Endothelial cell of umbilical vein (primary cell): ENCODE measurements around the gene SCN3B. TPM values are rescaled to one million over a fixed set of nuclear protein-coding genes. Genes with fewer than 3 reads are reported as not detected.
A peak's percentile ranks its signal among the peaks of the same experiment; 100 is the strongest.

Source experiments
- BruUV-seq: library from RNA; stranded (reverse); fragments of 400-500 nt; replicated peaks from 2 replicates; lab custom pipeline; 2021; lab: Mats Ljungman, UMichigan
- CTCF ChIA-PET: fragments of 300-600, 350-600 bp; sonication (Branson Sonifier 250); formaldehyde crosslinking; loops from one replicate; lab custom pipeline; 2021; ENCODE audit warnings: antibody characterized with exemption, inconsistent platforms; lab: Charles Lee
- POLR2A ChIA-PET: fragments of 300-600, 350-600 bp; sonication (Branson Sonifier 250); formaldehyde crosslinking; loops from one replicate; lab custom pipeline; 2021; ENCODE audit warnings: antibody characterized with exemption, inconsistent platforms; lab: Charles Lee
- DNase-seq: peaks from one replicate; pipeline ENCODE4 v3.0.0-alpha.2; 2011; ENCODE audit warnings: low read depth, low spot score
- FAIRE-seq: peaks from 2 replicates; lab custom pipeline; 2011; peaks lifted over from hg19 to GRCh38; lab: Jason Lieb, UNC
- H2AFZ ChIP-seq: 2 replicates; pipeline ENCODE4 v1.6.0; 2012; ENCODE audit warnings: low read depth, low read length, control low read depth, inconsistent platforms
- H3K27ac ChIP-seq: 2 replicates; pipeline ENCODE4 v1.5.1; 2011; ENCODE audit warnings: low read depth, mild to moderate bottlenecking, control low read depth, low read length, moderate library complexity; ENCODE audit not compliant: insufficient read depth
- H3K27me3 ChIP-seq, 2 experiments: 2 replicates each; pipeline versions ENCODE4 v1.6.0 to v1.6.1; 2011; ENCODE audit warnings: low read length in 2 of 2, mixed read lengths in 1 of 2; ENCODE audit not compliant: control insufficient read depth in 2 of 2, insufficient read depth in 2 of 2
- H3K36me3 ChIP-seq, 2 experiments: 2 replicates in 1 of 2; 3 replicates in 1 of 2; pipeline ENCODE4 v1.5.1; 2011; ENCODE audit warnings: low read length in 2 of 2, mild to moderate bottlenecking in 1 of 2, moderate library complexity in 1 of 2; ENCODE audit not compliant: control insufficient read depth in 2 of 2, insufficient read depth in 2 of 2; ENCODE audit errors: extremely low read depth in 1 of 2
- H3K4me1 ChIP-seq: 3 replicates; pipeline ENCODE4 v1.5.1; 2011; ENCODE audit warnings: mild to moderate bottlenecking, low read length; ENCODE audit not compliant: control insufficient read depth, insufficient read depth; ENCODE audit errors: extremely low read depth
- H3K4me2 ChIP-seq: 2 replicates; pipeline ENCODE4 v1.6.1; 2011; ENCODE audit warnings: low read length, control low read depth, mixed read lengths; ENCODE audit not compliant: insufficient read depth
- H3K4me3 ChIP-seq, 3 experiments: fragments of 200-600 bp in 1 of 3; sonication (generic), shearing (Covaris generic) in 1 of 3; replicated peaks in 1 of 3; 2 replicates each; pipeline ENCODE4 v1.5.1; 2011 to 2016; ENCODE audit warnings: control low read depth in 3 of 3, low read length in 3 of 3, mild to moderate bottlenecking in 2 of 3, inconsistent platforms in 1 of 3, low read depth in 1 of 3, moderate library complexity in 1 of 3; ENCODE audit not compliant: insufficient read depth in 1 of 3
- H3K79me2 ChIP-seq: 2 replicates; pipeline ENCODE4 v1.6.0; 2012; ENCODE audit warnings: low read length, inconsistent platforms; ENCODE audit not compliant: control insufficient read depth, insufficient read depth
- H3K9ac ChIP-seq: replicated peaks from 2 replicates; pipeline ENCODE3; 2011; ENCODE audit warnings: low read length, control low read depth; ENCODE audit not compliant: insufficient read depth; ENCODE audit errors: extremely low read depth
- H3K9me1 ChIP-seq: replicated peaks from 3 replicates; pipeline ENCODE4 v1.6.0; 2011; ENCODE audit warnings: mild to moderate bottlenecking, low read length; ENCODE audit not compliant: control insufficient read depth, insufficient read depth; ENCODE audit errors: extremely low read depth
- H3K9me3 ChIP-seq: replicated peaks from 2 replicates; pipeline ENCODE4 v1.5.1; 2012; ENCODE audit warnings: low read length, inconsistent platforms; ENCODE audit not compliant: control insufficient read depth, insufficient read depth
- H4K20me1 ChIP-seq: replicated peaks from 2 replicates; pipeline ENCODE3; 2011; ENCODE audit warnings: mild to moderate bottlenecking, low read length; ENCODE audit not compliant: control insufficient read depth, insufficient read depth; ENCODE audit errors: extremely low read depth
- EZH2 ChIP-seq: IDR thresholded peaks from 2 replicates; pipeline ENCODE4 v1.6.1; 2012; ENCODE audit warnings: borderline replicate concordance, low read depth, mild to moderate bottlenecking, moderate library complexity, low read length, inconsistent platforms; ENCODE audit not compliant: severe bottlenecking
- GATA2 ChIP-seq: IDR thresholded peaks from 2 replicates; pipeline ENCODE4 v1.7.0; 2011; ENCODE audit warnings: low read depth, mild to moderate bottlenecking, moderate library complexity, mixed read lengths, low read length; ENCODE audit not compliant: insufficient read length, insufficient read depth
- JUN ChIP-seq: IDR thresholded peaks from 2 replicates; pipeline ENCODE4 v1.6.1; 2011; ENCODE audit warnings: borderline replicate concordance, low read depth; ENCODE audit not compliant: insufficient read length, insufficient read depth
- dilution Hi-C: fragments of 300-500 bp; cut with MboI; formaldehyde crosslinking; loops from one replicate; pipeline ENCODE4 v1.15.0; 2019; ENCODE audit warnings: low sequenced_read_pairs; ENCODE audit not compliant: extremely low pct_ligation_motif_present
- intact Hi-C: fragments of 100-400 bp; cut with micrococcal nuclease; formaldehyde crosslinking; loops from one replicate; pipeline ENCODE4 v1.10.0; 2022
- polyA plus RNA-seq, 4 experiments: library from polyadenylated mRNA; depleted of rRNA in 3 of 4; stranded (reverse) in 3 of 4; unstranded in 1 of 4; fragments of >200 nt; gene quantifications; 2 replicates each; pipeline versions ENCODE4 v1.2.1 to v1.2.3, GENCODE V29; 2011 to 2012; ENCODE audit warnings: missing spikeins in 1 of 4
- total RNA-seq: library from RNA; stranded (reverse); gene quantifications from 2 replicates; pipeline ENCODE4 v1.2.3, GENCODE V29; 2021
- TF ChIP-seq, protein P1 (sequence below), 2 donors: IDR thresholded peaks; 1 replicate in 1 of 2; 2 replicates in 1 of 2; pipeline ENCODE4 v1.5.1; 2011; ENCODE audit warnings: low read length in 2 of 2, mild to moderate bottlenecking in 2 of 2, moderate library complexity in 2 of 2, control low read depth in 1 of 2, inconsistent platforms in 1 of 2, low read depth in 1 of 2; ENCODE audit not compliant: insufficient read depth in 1 of 2; ENCODE audit errors: extremely low read depth in 1 of 2

SCN3B gene
- total and polyA plus RNA-seq, 2 donors (not counting 3 experiments of a cell fraction or from before 2014, with no cell fraction given), result 0.72 to 1.4 TPM

GRCh38 chr11:123581651-123582399 is 72.6 kb downstream of the SCN3B start:
- H3K27ac ChIP-seq, result no peak overlapping the region
- no peak for TF ChIP-seq JUN
- H3K4me3 ChIP-seq, result no peak overlapping the region
- H3K4me2 ChIP-seq, result no peak overlapping the region
- H3K9ac ChIP-seq, result no peak overlapping the region
- dilution Hi-C loops, result no loop called here
- DNase-seq (no peak), FAIRE-seq (no peak)
- no peaks in the 10 kb centered on the region for H3K9me1 ChIP-seq
- H4K20me1 ChIP-seq, result no peaks in the 10 kb centered on the region
- H3K79me2 ChIP-seq, result no peaks in the 10 kb centered on the region
- ChIA-PET POLR2A (no interaction called here), CTCF (interaction anchor here (0.7 to 4.4 kb wide), 12 partner anchors 9 to 129 kb away, joined by 3 to 117 read pairs (median 7); no protein-coding TSS in a partner anchor)
- H3K36me3 ChIP-seq, result no peaks in the 10 kb centered on the region
- no peaks in the 10 kb centered on the region for H3K9me3 ChIP-seq
- intact Hi-C loops, result no loop called here
- H3K4me1 ChIP-seq, result peaks cover 9% of the 10 kb centered on the region
- no peaks in the 10 kb centered on the region for H3K27me3 ChIP-seq
- BruUV-seq, result no TSS peak
- no peak overlapping the region for H2AFZ ChIP-seq

- H3K27me3 ChIP-seq, result peaks cover 2 to 4% of the 10 kb centered on the region in 2 experiments
- H3K79me2 ChIP-seq, result no peaks in the 10 kb centered on the region
- H3K9ac ChIP-seq, result no peak overlapping the region
- no TSS peak for BruUV-seq
- DNase-seq (peak; percentile 49), FAIRE-seq (peak; percentile 60)
- H2AFZ ChIP-seq, result no peak overlapping the region
- H3K4me2 ChIP-seq, result no peak overlapping the region
- CTCF ChIA-PET, result interaction anchor here (0.6 to 4.4 kb wide), 46 partner anchors 9 to 497 kb away, joined by 3 to 117 read pairs (median 4); partner anchors contain the start of gene SCN3B
- H3K4me1 ChIP-seq, result peaks cover 5% of the 10 kb centered on the region
- H3K9me3 ChIP-seq, result no peaks in the 10 kb centered on the region
- H3K9me1 ChIP-seq, result no peaks in the 10 kb centered on the region
- TF ChIP-seq, protein P1, sequence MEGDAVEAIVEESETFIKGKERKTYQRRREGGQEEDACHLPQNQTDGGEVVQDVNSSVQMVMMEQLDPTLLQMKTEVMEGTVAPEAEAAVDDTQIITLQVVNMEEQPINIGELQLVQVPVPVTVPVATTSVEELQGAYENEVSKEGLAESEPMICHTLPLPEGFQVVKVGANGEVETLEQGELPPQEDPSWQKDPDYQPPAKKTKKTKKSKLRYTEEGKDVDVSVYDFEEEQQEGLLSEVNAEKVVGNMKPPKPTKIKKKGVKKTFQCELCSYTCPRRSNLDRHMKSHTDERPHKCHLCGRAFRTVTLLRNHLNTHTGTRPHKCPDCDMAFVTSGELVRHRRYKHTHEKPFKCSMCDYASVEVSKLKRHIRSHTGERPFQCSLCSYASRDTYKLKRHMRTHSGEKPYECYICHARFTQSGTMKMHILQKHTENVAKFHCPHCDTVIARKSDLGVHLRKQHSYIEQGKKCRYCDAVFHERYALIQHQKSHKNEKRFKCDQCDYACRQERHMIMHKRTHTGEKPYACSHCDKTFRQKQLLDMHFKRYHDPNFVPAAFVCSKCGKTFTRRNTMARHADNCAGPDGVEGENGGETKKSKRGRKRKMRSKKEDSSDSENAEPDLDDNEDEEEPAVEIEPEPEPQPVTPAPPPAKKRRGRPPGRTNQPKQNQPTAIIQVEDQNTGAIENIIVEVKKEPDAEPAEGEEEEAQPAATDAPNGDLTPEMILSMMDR (IDR thresholded peaks at IDR 0.05; ENCODE audit: extremely low read depth in 1 of 2, insufficient read depth in 1 of 2, low read depth in 1 of 2, low read length in 2 of 2), result peak; percentile 91 to 98
- TF ChIP-seq GATA2 (no peak), EZH2 (no peak)
- H3K4me3 ChIP-seq, result no peak overlapping the region
- intact Hi-C loops, result loop anchor here (1.0 kb wide), 4 partner anchors 10 to 131 kb away; no protein-coding TSS in a partner anchor
- no peak overlapping the region for H3K27ac ChIP-seq
- H3K36me3 ChIP-seq, result no peaks in the 10 kb centered on the region
- no peaks in the 10 kb centered on the region for H4K20me1 ChIP-seq
- dilution Hi-C loops, result no loop called here
- POLR2A ChIA-PET, result no interaction called here
These were observed 73.7 kb downstream of the SCN3B start for GRCh38 chr11:123580557-123581275.
